ENCODE data around the gene PGGHG.

PGGHG gene

GRCh38 chr11:288478-289397 is at the start of gene PGGHG:
PGGHG (plus strand) TSS chr11:289126; CDS start chr11:289817, 691 bp downstream.
- DNase-seq: peak; percentile 34

GRCh38 chr11:240315-240714 is 48.6 kb upstream of the PGGHG start:
- DNase-seq: no peak

GRCh38 chr11:241634-242033 is 47.3 kb upstream of the PGGHG start:
- DNase-seq: no peak

- no peak for DNase-seq
Observed at GRCh38 chr11:244376-244775, 44.5 kb upstream of the PGGHG start.

GRCh38 chr11:249062-249461 is 39.9 kb upstream of the PGGHG start:
- no peak for DNase-seq

GRCh38 chr11:250274-250673 is 38.7 kb upstream of the PGGHG start:
- DNase-seq: no peak

- DNase-seq: peak; percentile 33
Observed at GRCh38 chr11:250740-251299, 38.1 kb upstream of the PGGHG start.

GRCh38 chr11:251550-251949 is 37.4 kb upstream of the PGGHG start:
- DNase-seq: no peak

- DNase-seq: no peak
Observed at GRCh38 chr11:252666-253065, 36.3 kb upstream of the PGGHG start.

- DNase-seq: no peak
Observed at GRCh38 chr11:253160-253885, 35.6 kb upstream of the PGGHG start.

- no peak for DNase-seq
Observed at GRCh38 chr11:253886-254270, 35.0 kb upstream of the PGGHG start.

- no peak for DNase-seq
Observed at GRCh38 chr11:255176-255575, 33.8 kb upstream of the PGGHG start.

GRCh38 chr11:255816-256215 is 33.1 kb upstream of the PGGHG start:
- no peak for DNase-seq

- DNase-seq: no peak
Observed at GRCh38 chr11:256952-257737, 31.8 kb upstream of the PGGHG start.

GRCh38 chr11:257766-258493 is 31.0 kb upstream of the PGGHG start:
- no peak for DNase-seq

- no peak for DNase-seq
Observed at GRCh38 chr11:259413-259812, 29.5 kb upstream of the PGGHG start.

GRCh38 chr11:261624-262023 is 27.3 kb upstream of the PGGHG start:
- no peak for DNase-seq

GRCh38 chr11:266676-267439 is 22.1 kb upstream of the PGGHG start:
- no peak for DNase-seq

- DNase-seq: no peak
Observed at GRCh38 chr11:267491-267994, 21.4 kb upstream of the PGGHG start.

GRCh38 chr11:268716-269145 is 20.2 kb upstream of the PGGHG start:
- peak; percentile 64 for DNase-seq
